K562 (cell line): ENCODE measurements around the gene CFAP54. TPM values are rescaled to one million over a fixed set of nuclear protein-coding genes. Genes with fewer than 3 reads are reported as not detected.

Experiments used
- ATAC-seq: fragments of 200-7000 bp; cut with Tn5 transposase; 3 replicates; pipeline ENCODE4 v1.9.1; 2020; ENCODE audit warnings: moderate library complexity
- BruUV-seq: library from RNA; stranded (reverse); fragments of 400-500 nt; replicated peaks from 2 replicates; lab custom pipeline; 2021; lab: Mats Ljungman, UMichigan
- CTCF ChIA-PET: fragments of 300-600 bp; formaldehyde crosslinking; extraction: SDS; loops from one replicate; lab custom pipeline; 2021; ENCODE audit warnings: low intra/inter-chr PET ratio; lab: Yijun Ruan, JAX
- POLR2A ChIA-PET: fragments of 300-600, 350-650 bp; sonication (Branson Sonifier 250); formaldehyde crosslinking; extraction: SDS; loops from one replicate; lab custom pipeline; 2021; ENCODE audit warnings: antibody characterized with exemption, inconsistent platforms; lab: Yijun Ruan, JAX
- DNase-seq, 4 experiments: peaks; one replicate each; pipeline versions ENCODE4 v3.0.0 to v3.0.0-alpha.2; 2011 to 2018; ENCODE audit warnings: low spot score in 3 of 4, mixed read lengths in 3 of 4; ENCODE audit errors: extremely low read depth in 1 of 4
- FAIRE-seq: peaks from 2 replicates; lab custom pipeline; 2011; peaks lifted over from hg19 to GRCh38; lab: Jason Lieb, UNC
- H2AFZ ChIP-seq: 2 replicates; pipeline ENCODE4 v1.6.0; 2011; ENCODE audit warnings: low read depth, low read length, control low read depth, inconsistent platforms
- H3K27ac ChIP-seq: fragments of 200-600 bp; 3 replicates; pipeline ENCODE4 v1.8.0; 2011; ENCODE audit warnings: low read depth, mild to moderate bottlenecking, control low read depth, inconsistent platforms, low read length, moderate library complexity, mixed read lengths; ENCODE audit errors: extremely low read depth
- H3K27me3 ChIP-seq, 2 experiments: fragments of 300-600 bp in 1 of 2; 2 replicates in 1 of 2; 3 replicates in 1 of 2; pipeline versions ENCODE4 v1.6.0 to v1.8.0; 2011; ENCODE audit warnings: inconsistent platforms in 2 of 2, low read length in 2 of 2, mild to moderate bottlenecking in 1 of 2, mixed read lengths in 1 of 2, moderate library complexity in 1 of 2; ENCODE audit not compliant: control insufficient read depth in 2 of 2, insufficient read depth in 2 of 2
- H3K36me3 ChIP-seq: fragments of 300-600 bp; 3 replicates; pipeline ENCODE4 v1.8.0; 2011; ENCODE audit warnings: mild to moderate bottlenecking, low read length, inconsistent platforms; ENCODE audit not compliant: control insufficient read depth, insufficient read depth
- H3K4me1 ChIP-seq, 2 experiments: fragments of 200-600 bp in 1 of 2; replicated peaks in 1 of 2; 2 replicates in 1 of 2; 3 replicates in 1 of 2; pipeline versions ENCODE4 v1.5.1 to v1.8.0; 2011; ENCODE audit warnings: inconsistent platforms in 2 of 2, low read length in 2 of 2, mild to moderate bottlenecking in 1 of 2, mixed read lengths in 1 of 2, moderate library complexity in 1 of 2; ENCODE audit not compliant: control insufficient read depth in 2 of 2, insufficient read depth in 2 of 2
- H3K4me2 ChIP-seq: 2 replicates; pipeline ENCODE4 v1.6.1; 2011; ENCODE audit warnings: low read length, control low read depth, inconsistent platforms, mixed read lengths; ENCODE audit not compliant: insufficient read depth
- H3K4me3 ChIP-seq: fragments of 200-600 bp; sonication (generic), shearing (Covaris generic); 2 replicates; pipeline ENCODE4 v1.5.1; 2016; ENCODE audit warnings: control low read depth, inconsistent platforms
- H3K79me2 ChIP-seq: fragments of 200-600 bp; 3 replicates; pipeline ENCODE4 v1.8.0; 2011; ENCODE audit warnings: low read length, inconsistent platforms; ENCODE audit not compliant: control insufficient read depth, insufficient read depth
- H3K9ac ChIP-seq, 2 experiments: 2 replicates each; pipeline versions ENCODE4 v1.6.0 to v1.6.1; 2011; ENCODE audit warnings: low read depth in 2 of 2, low read length in 2 of 2, control low read depth in 1 of 2, inconsistent platforms in 1 of 2, mild to moderate bottlenecking in 1 of 2, mixed read lengths in 1 of 2; ENCODE audit not compliant: insufficient read depth in 1 of 2
- H3K9me1 ChIP-seq: one replicate; pipeline ENCODE4 v1.6.0; 2011; ENCODE audit warnings: inconsistent platforms, mild to moderate bottlenecking, low read length, moderate library complexity; ENCODE audit not compliant: control insufficient read depth, insufficient read depth
- H3K9me3 ChIP-seq: replicated peaks from 2 replicates; pipeline ENCODE4 v1.5.1; 2011; ENCODE audit warnings: low read depth, low read length, inconsistent platforms; ENCODE audit not compliant: control insufficient read depth, insufficient read depth
- H4K20me1 ChIP-seq: replicated peaks from 2 replicates; pipeline ENCODE4 v1.6.1; 2011; ENCODE audit warnings: low read length, inconsistent platforms, mixed read lengths; ENCODE audit not compliant: control insufficient read depth, insufficient read depth
- BHLHE40 ChIP-seq: IDR thresholded peaks from 2 replicates; pipeline ENCODE4 v1.6.1; 2011; ENCODE audit warnings: low read length, improper control_type of control experiment
- GATAD2A ChIP-seq: fragments of 450-650 bp; IDR thresholded peaks from 2 replicates; pipeline ENCODE4 v1.6.1; 2017
- KDM5B ChIP-seq: fragments of 200-600 bp; sonication (generic); IDR thresholded peaks from 2 replicates; pipeline ENCODE4 v1.6.1; 2012; ENCODE audit warnings: low read depth, mild to moderate bottlenecking, moderate library complexity, low read length, control low read depth, inconsistent platforms; ENCODE audit not compliant: insufficient replicate concordance
- NBN ChIP-seq: fragments of 450-650 bp; IDR thresholded peaks from 2 replicates; pipeline ENCODE4 v1.6.1; 2016; ENCODE audit warnings: low read depth, mild to moderate bottlenecking
- PCBP1 ChIP-seq: fragments of 200-400 bp; formaldehyde crosslinking; IDR thresholded peaks from 2 replicates; pipeline ENCODE4 v1.6.1; 2018; ENCODE audit warnings: mild to moderate bottlenecking, low read depth, low read length; ENCODE audit not compliant: poor library complexity, severe bottlenecking
- SIN3B ChIP-seq: fragments of 450-650 bp; IDR thresholded peaks from 2 replicates; pipeline ENCODE4 v1.6.1; 2017; ENCODE audit warnings: low read depth, mild to moderate bottlenecking, moderate library complexity
- ZBTB17 ChIP-seq: fragments of 450-650 bp; formaldehyde crosslinking; IDR thresholded peaks from 2 replicates; pipeline ENCODE4 v1.4.0; 2020; ENCODE audit warnings: mild to moderate bottlenecking
- ZNF561 ChIP-seq: fragments of 450-650 bp; formaldehyde crosslinking; conservative IDR thresholded peaks from 2 replicates; pipeline ENCODE4 v1.4.0; 2020; ENCODE audit warnings: mild to moderate bottlenecking, moderate library complexity
- WGBS: fragments of 100-300 bp; shearing (Covaris generic); methylation state at CpG from one replicate; pipeline ENCODE4 v1.1.6; 2016; ENCODE audit warnings: low coverage, mixed read lengths; ENCODE audit not compliant: insufficient coverage; ENCODE audit errors: missing lambda C conversion rate; 5-methylcytosine and 5-hydroxymethylcytosine counted together
- in situ Hi-C: fragments of 300-500 bp; cut with MboI; formaldehyde crosslinking; loops from 4 replicates; pipeline ENCODE4 v1.15.0; 2018; ENCODE audit warnings: inconsistent platforms, mixed read lengths
- intact Hi-C: fragments of 100-400 bp; cut with micrococcal nuclease; formaldehyde crosslinking; loops from 2 replicates; pipeline ENCODE4 v1.14.2; 2022
- polyA plus RNA-seq, 8 experiments: library from polyadenylated mRNA; depleted of rRNA in 4 of 8; stranded (reverse) in 5 of 8; unstranded in 3 of 8; fragments of >200 nt; fragmentation: Nextera tagmentation in 2 of 8; fragmentation: Illumina TruSeq in 1 of 8; extraction: Ambion mirVana in 2 of 8; extraction: Trizol in 1 of 8; gene quantifications; 2 replicates each; pipeline versions ENCODE4 v1.2.1 to v1.2.3, GENCODE V29; 2011 to 2014; ENCODE audit warnings: inconsistent platforms in 1 of 8, missing spikeins in 1 of 8
- total RNA-seq, 7 experiments: library from RNA; depleted of rRNA in 6 of 7; stranded (reverse); fragments of >200 nt in 6 of 7; fragmentation: Illumina TruSeq in 2 of 7; extraction: Trizol in 2 of 7; gene quantifications; 2 replicates each; pipeline versions ENCODE4 v1.2.1 to v1.2.3, GENCODE V29; 2011 to 2021; ENCODE audit warnings: low replicate concordance in 1 of 7
- TF ChIP-seq, protein P1 (sequence below): fragments of 250-450 bp; sonication (Bioruptor Pico); IDR thresholded peaks from 2 replicates; pipeline ENCODE4 v1.8.0; 2021; ENCODE audit warnings: mild to moderate bottlenecking, moderate library complexity
- TF ChIP-seq, protein P2 (sequence below): fragments of 250-450 bp; sonication (Bioruptor Pico); IDR thresholded peaks from 2 replicates; pipeline ENCODE4 v1.8.0; 2022; ENCODE audit warnings: inconsistent platforms

The CFAP54 gene
- total and polyA plus RNA-seq, 9 of the 15 experiments (the other 6 are each of a cell fraction or from before 2014, with no cell fraction given) = 0.03 to 0.23 (median 0.10) TPM; not detected in 3

DNA sequence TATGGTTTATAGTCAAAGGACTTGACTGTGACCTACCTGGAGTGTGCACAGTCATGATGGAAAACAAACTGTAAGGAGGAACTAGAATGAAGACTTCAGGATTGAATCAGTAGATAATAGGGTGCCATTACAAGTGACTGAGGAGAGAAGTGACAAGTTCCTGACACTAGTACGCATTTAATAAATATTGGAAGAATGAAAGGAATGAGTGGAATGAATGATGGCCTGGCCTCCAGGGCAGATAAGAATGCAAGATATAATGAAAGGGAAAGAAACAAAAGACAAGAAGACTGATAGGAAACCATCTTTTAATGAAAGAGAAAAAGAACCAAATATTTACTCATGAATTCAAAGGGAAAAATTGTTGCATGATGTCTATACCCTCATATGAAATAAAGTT, 372.9 kb downstream of the CFAP54 start (continued):
- TF ChIP-seq, protein P1, sequence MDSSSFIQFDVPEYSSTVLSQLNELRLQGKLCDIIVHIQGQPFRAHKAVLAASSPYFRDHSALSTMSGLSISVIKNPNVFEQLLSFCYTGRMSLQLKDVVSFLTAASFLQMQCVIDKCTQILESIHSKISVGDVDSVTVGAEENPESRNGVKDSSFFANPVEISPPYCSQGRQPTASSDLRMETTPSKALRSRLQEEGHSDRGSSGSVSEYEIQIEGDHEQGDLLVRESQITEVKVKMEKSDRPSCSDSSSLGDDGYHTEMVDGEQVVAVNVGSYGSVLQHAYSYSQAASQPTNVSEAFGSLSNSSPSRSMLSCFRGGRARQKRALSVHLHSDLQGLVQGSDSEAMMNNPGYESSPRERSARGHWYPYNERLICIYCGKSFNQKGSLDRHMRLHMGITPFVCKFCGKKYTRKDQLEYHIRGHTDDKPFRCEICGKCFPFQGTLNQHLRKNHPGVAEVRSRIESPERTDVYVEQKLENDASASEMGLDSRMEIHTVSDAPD (CRISPR knock-in tag) = no peak
- TF ChIP-seq SIN3B (no peak), NBN (no peak)

DNA sequence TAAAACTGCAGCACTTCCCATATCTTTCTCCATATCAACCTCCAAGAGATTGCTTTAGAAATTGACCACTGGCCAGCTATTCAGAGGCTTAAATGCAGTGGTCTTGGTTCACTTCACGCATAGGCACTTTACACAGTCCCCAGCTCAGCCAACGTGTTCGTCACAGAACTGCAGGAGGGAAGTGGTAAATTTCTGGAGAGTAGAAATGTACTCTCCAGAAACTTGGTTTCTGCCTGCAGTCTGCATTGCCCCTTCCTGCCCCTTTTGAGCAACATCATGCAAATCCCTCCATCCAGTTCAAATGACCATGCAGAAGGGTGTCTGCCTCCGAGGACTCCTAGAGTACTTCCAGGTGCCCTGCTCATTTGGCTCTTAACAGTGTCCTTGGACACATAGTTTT, 375.0 kb downstream of the CFAP54 start:
- ChIA-PET POLR2A (interaction anchor here (1.2 kb wide), 1 partner anchor 14 kb away, joined by 4 read pairs; no protein-coding TSS in a partner anchor), CTCF (no interaction called here)
- Histone ChIP-seq H3K4me2 (no peak overlapping the region), H3K36me3 (no peaks in the 10 kb centered on the region), H3K9me1 (no peaks in the 10 kb centered on the region), H3K27me3 (no peaks in the 10 kb centered on the region), H3K9me3 (no peaks in the 10 kb centered on the region), H3K9ac (no peak overlapping the region), H2AFZ (no peak overlapping the region), H3K4me3 (no peak overlapping the region), H3K27ac (no peak overlapping the region), H3K4me1 (no peaks in the 10 kb centered on the region), H3K79me2 (no peaks in the 10 kb centered on the region), H4K20me1 (no peaks in the 10 kb centered on the region)
- BruUV-seq = no TSS peak
- in situ Hi-C loops (no loop called here), intact Hi-C loops (no loop called here)
- FAIRE-seq (no peak), DNase-seq (no peak), ATAC-seq (no peak)
- WGBS = 0% methylated on average over 4 of the region's 4 CpGs
- TF ChIP-seq PCBP1 (no peak), BHLHE40 (no peak), GATAD2A (no peak), ZBTB17 (CRISPR knock-in tag) (no peak), ZNF561 (CRISPR knock-in tag) (no peak), KDM5B (no peak)
- TF ChIP-seq, protein P2, sequence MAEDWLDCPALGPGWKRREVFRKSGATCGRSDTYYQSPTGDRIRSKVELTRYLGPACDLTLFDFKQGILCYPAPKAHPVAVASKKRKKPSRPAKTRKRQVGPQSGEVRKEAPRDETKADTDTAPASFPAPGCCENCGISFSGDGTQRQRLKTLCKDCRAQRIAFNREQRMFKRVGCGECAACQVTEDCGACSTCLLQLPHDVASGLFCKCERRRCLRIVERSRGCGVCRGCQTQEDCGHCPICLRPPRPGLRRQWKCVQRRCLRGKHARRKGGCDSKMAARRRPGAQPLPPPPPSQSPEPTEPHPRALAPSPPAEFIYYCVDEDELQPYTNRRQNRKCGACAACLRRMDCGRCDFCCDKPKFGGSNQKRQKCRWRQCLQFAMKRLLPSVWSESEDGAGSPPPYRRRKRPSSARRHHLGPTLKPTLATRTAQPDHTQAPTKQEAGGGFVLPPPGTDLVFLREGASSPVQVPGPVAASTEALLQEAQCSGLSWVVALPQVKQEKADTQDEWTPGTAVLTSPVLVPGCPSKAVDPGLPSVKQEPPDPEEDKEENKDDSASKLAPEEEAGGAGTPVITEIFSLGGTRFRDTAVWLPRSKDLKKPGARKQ (CRISPR knock-in tag) = no peak
